Tibial nerve (tissue), 4 donors: Measurements from ENCODE around the gene PREX1. TPM values are rescaled to one million over a fixed set of nuclear protein-coding genes. Genes with fewer than 3 reads are reported as not detected.

Experiments used
- DNase-seq, 2 donors: peaks; one replicate each; pipeline ENCODE4 v3.0.0-alpha.2; 2019; ENCODE audit warnings: low spot score in 2 of 2
- H3K27ac ChIP-seq, 4 donors: fragments of 200-600 bp; sonication (generic) in 3 of 4; one replicate each; pipeline ENCODE4 v1.5.1; 2017 to 2019; ENCODE audit warnings: mild to moderate bottlenecking in 1 of 4
- H3K27me3 ChIP-seq, 2 donors: fragments of 200-600 bp; sonication (generic) in 1 of 2; one replicate each; pipeline versions ENCODE4 v1.5.1 to v1.6.0; 2017 to 2019
- H3K36me3 ChIP-seq, 3 donors: fragments of 200-600 bp; sonication (generic); one replicate each; pipeline ENCODE4 v1.5.1; 2018 to 2019
- H3K4me1 ChIP-seq, 4 donors: fragments of 200-600 bp; sonication (generic) in 3 of 4; one replicate each; pipeline ENCODE4 v1.5.1; 2017 to 2019
- H3K4me3 ChIP-seq, 4 donors: fragments of 200-600 bp; sonication (generic) in 3 of 4; one replicate each; pipeline ENCODE4 v1.5.1; 2017 to 2019; ENCODE audit warnings: mild to moderate bottlenecking in 1 of 4, moderate library complexity in 1 of 4
- H3K9me3 ChIP-seq, 4 donors: fragments of 200-600 bp; sonication (generic) in 3 of 4; one replicate each; pipeline ENCODE4 v1.5.1; 2017 to 2019
- EP300 ChIP-seq, 2 donors: sonication (generic); formaldehyde crosslinking; IDR thresholded peaks; one replicate each; pipeline ENCODE4 v1.6.1; 2017; ENCODE audit warnings: antibody characterized with exemption in 2 of 2, mild to moderate bottlenecking in 1 of 2
- POLR2A ChIP-seq, 2 donors: fragments of 450-650 bp; IDR thresholded peaks; one replicate each; pipeline ENCODE4 v1.6.1; 2017; ENCODE audit warnings: antibody characterized with exemption in 2 of 2, mild to moderate bottlenecking in 2 of 2, moderate library complexity in 2 of 2
- WGBS, 2 donors: methylation state at CpG; one replicate each; pipeline ENCODE4 v1.1.5; 2018; 5-methylcytosine and 5-hydroxymethylcytosine counted together
- total RNA-seq, 4 donors: library from RNA; depleted of rRNA; stranded (reverse); fragments of >200 nt; gene quantifications; one replicate each; pipeline ENCODE4 v1.1.0, GENCODE V29; 2016
- TF ChIP-seq, protein P1 (sequence below), 5 experiments: fragments of 200-600 bp in 3 of 5; fragments of 450-650 bp in 2 of 5; sonication (generic) in 3 of 5; IDR thresholded peaks; one replicate each; pipeline ENCODE4 v1.5.1; 2016 to 2019; ENCODE audit warnings: antibody characterized with exemption in 5 of 5, mild to moderate bottlenecking in 3 of 5, moderate library complexity in 2 of 5

PREX1 gene
- total RNA-seq, 4 donors from 2014 or later = 30.1 to 50.7 (median 32.5) TPM

DNA sequence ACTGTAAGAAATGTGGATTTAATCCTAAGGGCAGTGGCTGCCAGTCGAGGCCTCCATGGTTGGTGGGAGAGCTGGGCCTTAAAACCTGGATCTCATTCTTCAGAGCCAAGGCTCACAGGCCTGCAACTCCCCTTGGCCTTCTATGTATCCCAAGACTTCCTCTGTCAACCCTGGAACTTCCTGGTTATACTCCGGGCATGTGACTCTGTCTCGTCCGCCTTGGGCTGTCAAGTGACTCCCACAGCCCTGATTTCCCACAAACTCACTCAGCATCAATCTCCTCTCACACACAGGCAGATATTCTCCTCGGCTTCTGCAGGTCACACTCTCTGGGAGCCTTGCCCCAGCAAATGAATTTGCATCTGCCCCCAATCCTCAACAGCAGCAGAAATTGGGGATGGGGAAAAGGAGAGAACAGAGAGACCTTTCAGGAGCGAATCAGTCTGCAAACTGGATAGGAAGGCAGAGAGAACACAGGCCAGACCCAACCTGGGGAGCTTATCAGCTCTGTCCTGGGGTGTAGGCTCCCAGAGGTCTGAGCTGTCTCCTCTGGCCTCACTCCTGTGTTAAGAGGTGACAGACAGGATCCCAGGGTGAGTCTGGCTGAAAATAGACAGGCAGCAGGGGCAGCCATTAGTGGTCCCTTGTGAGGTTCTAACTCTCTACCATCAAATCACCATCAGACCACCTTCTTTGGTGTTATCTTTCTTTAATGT is 30.4 kb upstream of the PREX1 start:
- Histone ChIP-seq H3K4me1 (peaks cover 0 to 3% (median 0%) of the 10 kb centered on the region in 4 donors), H3K27me3 (no peaks in the 10 kb centered on the region), H3K36me3 (no peaks in the 10 kb centered on the region), H3K9me3 (no peaks in the 10 kb centered on the region), H3K27ac (peak overlapping the region in 1 of 4 donors; percentile 59), H3K4me3 (no peak overlapping the region)
- WGBS, 2 donors = 48 to 59% methylated on average over 6 of the region's 6 CpGs
- DNase-seq = peak in 1 of 2 donors; percentile 33
- TF ChIP-seq POLR2A (IDR thresholded peaks at IDR 0.05) (no peak), EP300 (IDR thresholded peaks at IDR 0.05) (peak in 1 of 2 donors; percentile 32)
- TF ChIP-seq, protein P1, sequence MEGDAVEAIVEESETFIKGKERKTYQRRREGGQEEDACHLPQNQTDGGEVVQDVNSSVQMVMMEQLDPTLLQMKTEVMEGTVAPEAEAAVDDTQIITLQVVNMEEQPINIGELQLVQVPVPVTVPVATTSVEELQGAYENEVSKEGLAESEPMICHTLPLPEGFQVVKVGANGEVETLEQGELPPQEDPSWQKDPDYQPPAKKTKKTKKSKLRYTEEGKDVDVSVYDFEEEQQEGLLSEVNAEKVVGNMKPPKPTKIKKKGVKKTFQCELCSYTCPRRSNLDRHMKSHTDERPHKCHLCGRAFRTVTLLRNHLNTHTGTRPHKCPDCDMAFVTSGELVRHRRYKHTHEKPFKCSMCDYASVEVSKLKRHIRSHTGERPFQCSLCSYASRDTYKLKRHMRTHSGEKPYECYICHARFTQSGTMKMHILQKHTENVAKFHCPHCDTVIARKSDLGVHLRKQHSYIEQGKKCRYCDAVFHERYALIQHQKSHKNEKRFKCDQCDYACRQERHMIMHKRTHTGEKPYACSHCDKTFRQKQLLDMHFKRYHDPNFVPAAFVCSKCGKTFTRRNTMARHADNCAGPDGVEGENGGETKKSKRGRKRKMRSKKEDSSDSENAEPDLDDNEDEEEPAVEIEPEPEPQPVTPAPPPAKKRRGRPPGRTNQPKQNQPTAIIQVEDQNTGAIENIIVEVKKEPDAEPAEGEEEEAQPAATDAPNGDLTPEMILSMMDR (IDR thresholded peaks at IDR 0.05) = no peak

DNA sequence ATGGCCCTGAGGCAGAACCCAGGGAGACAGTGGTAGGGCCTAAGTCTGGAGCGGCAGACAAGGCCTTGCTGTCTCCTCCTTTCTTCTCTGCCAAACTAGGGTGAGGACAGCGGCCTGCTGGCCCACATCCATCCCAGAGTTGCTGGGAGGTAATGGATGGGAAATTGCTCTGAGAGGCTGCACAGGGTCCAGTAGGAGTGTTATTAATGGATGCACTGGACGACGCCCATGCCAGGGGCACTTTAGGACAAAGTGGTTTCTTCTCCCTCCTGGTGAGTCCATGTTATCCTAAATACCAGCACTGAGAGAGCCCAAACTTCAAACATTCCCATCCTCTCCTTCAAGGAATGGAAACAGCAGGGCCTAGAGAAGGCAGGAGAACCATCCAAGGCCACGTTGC is 28.3 kb upstream of the PREX1 start:
- no peaks in the 10 kb centered on the region for H3K9me3 ChIP-seq
- no peaks in the 10 kb centered on the region for H3K36me3 ChIP-seq
- TF ChIP-seq, protein P1 (IDR thresholded peaks at IDR 0.05) = no peak
- TF ChIP-seq POLR2A (IDR thresholded peaks at IDR 0.05) (no peak), EP300 (IDR thresholded peaks at IDR 0.05) (no peak)
- H3K4me1 ChIP-seq = no peaks in the 10 kb centered on the region
- H3K4me3 ChIP-seq = no peak overlapping the region
- H3K27ac ChIP-seq = no peak overlapping the region
- no peaks in the 10 kb centered on the region for H3K27me3 ChIP-seq
- DNase-seq = no peak
- 78 to 84% methylated on average over 5 of the region's 5 CpGs for WGBS, 2 donors

DNA sequence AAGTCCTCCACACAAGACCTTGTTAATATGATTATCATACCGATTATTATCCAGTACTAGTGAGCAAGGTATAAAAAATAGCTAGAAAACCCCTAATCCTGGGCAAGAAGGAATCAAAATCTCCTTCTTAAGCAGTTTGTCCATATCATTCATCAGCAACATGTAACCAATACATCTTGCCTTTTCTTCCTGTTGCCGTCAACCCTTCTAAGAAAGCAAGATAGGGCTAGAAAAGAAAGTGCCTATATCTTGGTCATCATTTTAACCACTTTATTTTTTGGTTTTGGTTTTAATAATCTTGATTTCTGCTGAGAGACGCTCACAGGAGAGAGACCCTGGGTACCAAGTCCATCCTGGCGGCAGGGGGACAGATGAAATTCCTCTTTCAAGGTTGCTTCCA is 27.2 kb upstream of the PREX1 start:
- no peak overlapping the region for H3K4me3 ChIP-seq
- no peaks in the 10 kb centered on the region for H3K9me3 ChIP-seq
- H3K27me3 ChIP-seq = no peaks in the 10 kb centered on the region
- no peak overlapping the region for H3K27ac ChIP-seq
- no peaks in the 10 kb centered on the region for H3K36me3 ChIP-seq
- no peak for TF ChIP-seq EP300 (IDR thresholded peaks at IDR 0.05)
- TF ChIP-seq, protein P1 (IDR thresholded peaks at IDR 0.05) = no peak
- TF ChIP-seq POLR2A (IDR thresholded peaks at IDR 0.05) = no peak
- WGBS, 2 donors = 92 to 96% methylated on average over 4 of the region's 4 CpGs
- no peak for DNase-seq
- H3K4me1 ChIP-seq = no peaks in the 10 kb centered on the region

DNA sequence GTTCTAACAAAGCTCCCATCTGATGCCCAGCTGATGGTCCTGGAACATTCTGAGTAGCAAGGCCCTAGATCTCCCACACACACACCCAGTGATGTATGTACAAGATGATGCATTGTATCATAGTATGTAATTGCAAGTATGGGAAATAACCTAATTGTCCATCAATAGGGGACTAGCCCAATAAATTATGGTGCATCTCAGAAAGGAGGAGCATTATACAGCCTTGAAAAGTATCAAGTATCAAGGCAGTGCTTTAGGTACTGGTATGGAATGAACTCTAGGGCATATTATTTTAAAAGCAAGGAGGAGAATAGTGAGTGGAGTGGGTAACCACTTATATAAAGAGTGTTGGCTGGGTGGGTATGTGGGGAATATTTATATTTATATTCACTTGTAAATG is 24.8 kb upstream of the PREX1 start:
- Histone ChIP-seq H3K27ac (no peak overlapping the region), H3K27me3 (no peaks in the 10 kb centered on the region), H3K36me3 (no peaks in the 10 kb centered on the region), H3K4me3 (no peak overlapping the region), H3K9me3 (no peaks in the 10 kb centered on the region), H3K4me1 (no peaks in the 10 kb centered on the region)
- no peak for DNase-seq
- TF ChIP-seq POLR2A (IDR thresholded peaks at IDR 0.05) (no peak), EP300 (IDR thresholded peaks at IDR 0.05) (no peak)
- TF ChIP-seq, protein P1 (IDR thresholded peaks at IDR 0.05) = no peak

DNA sequence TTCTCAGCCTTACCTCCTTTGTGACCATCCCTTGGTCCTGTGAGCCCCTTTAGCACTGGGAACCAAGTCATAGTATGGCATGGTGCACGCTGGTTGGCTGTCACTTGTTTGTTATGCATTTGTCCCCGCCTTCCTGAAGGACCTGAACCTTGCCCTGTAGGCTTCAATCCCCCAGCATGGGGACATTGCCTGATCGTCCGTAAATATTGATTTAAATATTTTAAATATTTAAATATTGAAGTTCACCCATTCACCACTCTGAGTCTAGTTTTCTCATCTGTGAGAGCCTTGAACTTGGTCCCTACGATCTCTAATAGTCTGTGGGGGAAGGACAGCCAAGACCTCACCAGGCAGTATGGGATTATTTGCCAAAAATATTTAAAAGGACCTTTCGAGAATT is 23.8 kb upstream of the PREX1 start:
- Histone ChIP-seq H3K9me3 (no peaks in the 10 kb centered on the region), H3K27me3 (no peaks in the 10 kb centered on the region), H3K27ac (no peak overlapping the region), H3K4me1 (peaks cover 0 to 3% (median 0%) of the 10 kb centered on the region in 4 donors), H3K36me3 (no peaks in the 10 kb centered on the region), H3K4me3 (no peak overlapping the region)
- TF ChIP-seq, protein P1 (IDR thresholded peaks at IDR 0.05) = no peak
- TF ChIP-seq POLR2A (IDR thresholded peaks at IDR 0.05) = no peak
- no peak for TF ChIP-seq EP300 (IDR thresholded peaks at IDR 0.05)
- 84 to 87% methylated on average over 6 of the region's 6 CpGs for WGBS, 2 donors
- DNase-seq = no peak
